Panc1 (cell line): ENCODE data around the gene RBFA. TPM values are rescaled to one million over a fixed set of nuclear protein-coding genes. Genes with fewer than 3 reads are reported as not detected.

ENCODE experiments used
- ATAC-seq: fragments of 200-7000 bp; cut with Tn5 transposase; 2 replicates; pipeline ENCODE4 v1.9.1; 2020; ENCODE audit warnings: mild to moderate bottlenecking, moderate library complexity
- BruUV-seq: library from RNA; stranded (reverse); fragments of 400-500 nt; replicated peaks from 2 replicates; lab custom pipeline; 2021; lab: Mats Ljungman, UMichigan
- CTCF ChIA-PET: fragments of 300-600 bp; sonication (Branson Sonifier 250); formaldehyde crosslinking; loops from one replicate; lab custom pipeline; 2022; ENCODE audit warnings: antibody characterized with exemption; lab: Charles Lee
- POLR2A ChIA-PET: fragments of 300-600 bp; sonication (Branson Sonifier 250); formaldehyde crosslinking; loops from one replicate; lab custom pipeline; 2022; ENCODE audit warnings: antibody characterized with exemption; lab: Charles Lee
- DNase-seq: peaks from one replicate; pipeline ENCODE4 v3.0.0-alpha.2; 2010; ENCODE audit warnings: low read depth, low spot score
- H3K27ac ChIP-seq: 2 replicates; pipeline ENCODE4 v1.5.1; 2011; ENCODE audit warnings: mild to moderate bottlenecking, low read length, inconsistent platforms
- H3K27me3 ChIP-seq: fragments of 200-500 bp; sonication (Bioruptor generic); 2 replicates; pipeline ENCODE4 v1.6.0; 2014; ENCODE audit warnings: low read length, inconsistent platforms; ENCODE audit not compliant: control insufficient read depth, insufficient read depth
- H3K36me3 ChIP-seq: fragments of 200-500 bp; sonication (Bioruptor generic); 2 replicates; pipeline ENCODE4 v1.5.1; 2014; ENCODE audit warnings: inconsistent platforms, mild to moderate bottlenecking, low read length, moderate library complexity; ENCODE audit not compliant: control insufficient read depth, insufficient read depth
- H3K4me1 ChIP-seq: 2 replicates; pipeline ENCODE4 v1.5.1; 2011; ENCODE audit warnings: inconsistent platforms, mild to moderate bottlenecking, low read length, moderate library complexity; ENCODE audit not compliant: control insufficient read depth, insufficient read depth
- H3K4me3 ChIP-seq, 2 experiments: 2 replicates each; pipeline ENCODE4 v1.5.1; 2011 to 2012; ENCODE audit warnings: low read depth in 2 of 2, low read length in 2 of 2, mild to moderate bottlenecking in 2 of 2, inconsistent platforms in 1 of 2, moderate library complexity in 1 of 2
- H3K9me3 ChIP-seq: fragments of 200-500 bp; sonication (Bioruptor generic); 2 replicates; pipeline ENCODE4 v1.5.1; 2014; ENCODE audit warnings: low read depth, mild to moderate bottlenecking, inconsistent platforms, low read length, moderate library complexity; ENCODE audit not compliant: control insufficient read depth, insufficient read depth
- POLR2AphosphoS5 ChIP-seq: IDR thresholded peaks from 2 replicates; pipeline ENCODE4 v1.6.1; 2012; ENCODE audit warnings: mild to moderate bottlenecking, low read depth, low read length, moderate library complexity
- REST ChIP-seq, 2 experiments: IDR thresholded peaks; 2 replicates each; pipeline ENCODE4 v1.6.1; 2011 to 2012; ENCODE audit warnings: low read depth in 2 of 2, control low read depth in 1 of 2, low read length in 1 of 2, mild to moderate bottlenecking in 1 of 2, moderate library complexity in 1 of 2; ENCODE audit not compliant: insufficient read depth in 1 of 2
- SIN3A ChIP-seq: IDR thresholded peaks from 2 replicates; pipeline ENCODE4 v1.6.1; 2012; ENCODE audit warnings: low read depth, mild to moderate bottlenecking, low read length, moderate library complexity, borderline replicate concordance; ENCODE audit not compliant: insufficient read depth
- TCF7L2 ChIP-seq: IDR thresholded peaks from 2 replicates; pipeline ENCODE4 v1.6.1; 2011; ENCODE audit warnings: mild to moderate bottlenecking, low read depth, low read length, inconsistent platforms
- in situ Hi-C: cut with HindIII; loops from 2 replicates; pipeline ENCODE4 v1.10.0; 2016; ENCODE audit warnings: low sequenced_read_pairs, low pct_unique_long_range_greater_than_20kb
- intact Hi-C: fragments of 100-400 bp; cut with micrococcal nuclease; formaldehyde crosslinking; loops from one replicate; pipeline ENCODE4 v1.10.0; 2022; ENCODE audit not compliant: unreplicated experiment
- total RNA-seq: library from RNA; stranded (reverse); gene quantifications from one replicate; pipeline ENCODE4 v1.2.1, GENCODE V29; 2021; ENCODE audit not compliant: unreplicated experiment
- TF ChIP-seq, protein P1 (sequence below): fragments of 450-650 bp; IDR thresholded peaks from 2 replicates; pipeline ENCODE4 v1.5.1; 2017; ENCODE audit warnings: mild to moderate bottlenecking

RBFA gene
- total RNA-seq, 1 experiment from 2014 or later: 83.1 TPM

DNA sequence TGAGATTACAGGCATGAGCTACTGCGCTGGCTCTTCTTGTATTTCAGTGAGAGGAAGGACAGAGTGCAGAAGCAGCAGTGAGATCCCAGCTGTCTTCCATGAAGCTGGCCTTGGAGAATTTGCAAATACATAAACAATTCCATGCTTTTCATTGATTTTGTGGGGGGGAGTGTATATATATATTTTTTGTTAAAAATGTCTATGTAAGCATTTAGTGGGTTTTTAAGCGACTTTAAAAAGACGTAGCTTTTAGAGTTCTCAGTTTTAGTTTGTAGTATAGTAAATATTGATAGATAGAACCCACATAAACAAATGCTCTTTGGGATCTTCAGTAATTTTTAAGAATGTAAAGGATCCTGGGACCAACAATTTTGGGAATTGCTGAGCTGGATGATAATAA lies 6.3 kb downstream of the RBFA start:
- Histone ChIP-seq H3K36me3 (no peaks in the 10 kb centered on the region; the same call in 1 of the 2 replicates), H3K27me3 (no peaks in the 10 kb centered on the region), H3K27ac (no peak overlapping the region), H3K4me1 (peaks cover 7% of the 10 kb centered on the region), H3K9me3 (no peaks in the 10 kb centered on the region), H3K4me3 (no peak overlapping the region)
- no TSS peak for BruUV-seq
- POLR2A ChIA-PET: no interaction called here
- ATAC-seq: no peak
- in situ Hi-C loops (no loop called here), intact Hi-C loops (no loop called here)
- no peak for TF ChIP-seq POLR2AphosphoS5
- TF ChIP-seq, protein P1, sequence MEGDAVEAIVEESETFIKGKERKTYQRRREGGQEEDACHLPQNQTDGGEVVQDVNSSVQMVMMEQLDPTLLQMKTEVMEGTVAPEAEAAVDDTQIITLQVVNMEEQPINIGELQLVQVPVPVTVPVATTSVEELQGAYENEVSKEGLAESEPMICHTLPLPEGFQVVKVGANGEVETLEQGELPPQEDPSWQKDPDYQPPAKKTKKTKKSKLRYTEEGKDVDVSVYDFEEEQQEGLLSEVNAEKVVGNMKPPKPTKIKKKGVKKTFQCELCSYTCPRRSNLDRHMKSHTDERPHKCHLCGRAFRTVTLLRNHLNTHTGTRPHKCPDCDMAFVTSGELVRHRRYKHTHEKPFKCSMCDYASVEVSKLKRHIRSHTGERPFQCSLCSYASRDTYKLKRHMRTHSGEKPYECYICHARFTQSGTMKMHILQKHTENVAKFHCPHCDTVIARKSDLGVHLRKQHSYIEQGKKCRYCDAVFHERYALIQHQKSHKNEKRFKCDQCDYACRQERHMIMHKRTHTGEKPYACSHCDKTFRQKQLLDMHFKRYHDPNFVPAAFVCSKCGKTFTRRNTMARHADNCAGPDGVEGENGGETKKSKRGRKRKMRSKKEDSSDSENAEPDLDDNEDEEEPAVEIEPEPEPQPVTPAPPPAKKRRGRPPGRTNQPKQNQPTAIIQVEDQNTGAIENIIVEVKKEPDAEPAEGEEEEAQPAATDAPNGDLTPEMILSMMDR: no peak
- TF ChIP-seq TCF7L2: no peak
- TF ChIP-seq REST (IDR thresholded peaks at IDR 0.05; ENCODE audit: insufficient read depth in 1 of 2, low read depth in 2 of 2, low read length in 1 of 2): no peak
- TF ChIP-seq SIN3A: no peak
- CTCF ChIA-PET: no interaction called here
- DNase-seq: no peak

DNA sequence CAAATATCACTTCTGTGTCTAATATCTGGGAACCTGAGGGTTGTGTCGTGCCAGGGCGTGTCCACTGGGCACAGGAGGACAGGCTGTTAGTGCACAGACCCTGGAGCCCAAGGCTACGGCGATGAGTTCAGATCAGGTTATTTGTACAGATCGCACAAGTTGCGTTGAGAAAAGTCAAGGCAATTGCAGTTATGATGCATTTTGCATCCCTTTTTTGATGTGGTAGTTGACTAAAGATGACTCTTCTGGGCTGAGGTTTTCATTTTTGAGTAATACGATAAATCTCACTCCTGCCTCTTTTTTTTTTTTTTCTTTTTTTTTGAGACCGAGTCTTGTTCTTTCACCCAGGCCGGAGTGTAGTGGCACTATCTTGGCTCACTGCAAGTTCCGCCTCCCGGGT lies 7.2 kb downstream of the RBFA start:
- Histone ChIP-seq H3K27ac (no peak overlapping the region), H3K9me3 (no peaks in the 10 kb centered on the region), H3K27me3 (no peaks in the 10 kb centered on the region), H3K4me1 (no peaks in the 10 kb centered on the region), H3K4me3 (no peak overlapping the region), H3K36me3 (no peaks in the 10 kb centered on the region; the same call in 1 of the 2 replicates)
- TF ChIP-seq TCF7L2 (no peak), SIN3A (no peak), POLR2AphosphoS5 (no peak), REST (IDR thresholded peaks at IDR 0.05; ENCODE audit: insufficient read depth in 1 of 2, low read depth in 2 of 2, low read length in 1 of 2) (no peak)
- TF ChIP-seq, protein P1: no peak
- BruUV-seq: no TSS peak
- ATAC-seq (no peak), DNase-seq (no peak)
- in situ Hi-C loops: no loop called here
- POLR2A ChIA-PET: no interaction called here
- intact Hi-C loops: no loop called here
- CTCF ChIA-PET: no interaction called here
